OCI-LY3 (cell line): Measurements from ENCODE around the gene JMJD7.

Source experiments
- CTCF ChIP-seq: fragments of 200-600, 300-600 bp; sonication (generic); IDR thresholded peaks from 2 replicates; pipeline ENCODE4 v1.5.1; 2014; ENCODE audit warnings: antibody characterized with exemption, low read length, low read depth
- EZH2phosphoT487 ChIP-seq: fragments of 200-600 bp; shearing (Covaris generic); IDR thresholded peaks from 2 replicates; pipeline ENCODE4 v1.6.1; 2018; ENCODE audit warnings: antibody characterized with exemption, mixed run types, low read depth

DNA sequence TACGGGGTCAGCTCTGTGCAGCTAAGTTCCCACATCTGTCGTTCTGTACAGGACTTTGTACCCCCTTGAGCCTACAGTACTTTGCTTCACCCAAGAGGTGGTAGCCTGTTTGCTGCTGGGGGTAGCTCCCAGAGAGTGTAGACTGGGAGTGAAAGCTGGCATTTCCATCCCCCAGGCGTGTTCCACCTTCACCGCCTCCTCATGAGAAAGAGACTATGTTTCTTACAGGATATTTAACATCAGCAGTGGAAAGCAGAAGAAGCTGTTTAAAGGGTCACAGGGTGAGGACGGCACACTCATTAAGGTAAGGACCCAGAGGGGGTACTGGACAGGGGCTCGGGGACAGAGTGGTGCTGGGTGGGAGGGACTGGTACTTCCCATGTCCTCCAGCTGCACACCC, 10.1 kb upstream of the JMJD7 start:
- no peak for TF ChIP-seq CTCF
- no peak for TF ChIP-seq EZH2phosphoT487
